Measurements from ENCODE around the gene STS. TPM values are rescaled to one million over a fixed set of nuclear protein-coding genes. Genes with fewer than 3 reads are reported as not detected.

The STS gene
- total and polyA plus RNA-seq, 2 experiments from 2014 or later, result 0.44 to 1.7 TPM

- H3K36me3 Mint-ChIP-seq (ENCODE audit: low read depth), result no peaks in the 10 kb centered on the region
- Histone ChIP-seq H3K9me2 (ENCODE audit: insufficient read depth) (no peaks in the 10 kb centered on the region), H4K20me1 (replicated peaks; ENCODE audit: insufficient read depth) (no peaks in the 10 kb centered on the region), H3K4me3 (no peak overlapping the region), H3F3A (replicated peaks; ENCODE audit: low read depth) (no peaks in the 10 kb centered on the region), H2AFZ (no peak overlapping the region), H3K4me2 (no peak overlapping the region), H3K36me3 (ENCODE audit: insufficient read depth) (no peaks in the 10 kb centered on the region), H3K27me3 (ENCODE audit: insufficient read depth) (no peaks in the 10 kb centered on the region), H3K4me1 (ENCODE audit: insufficient read depth) (peaks cover 17% of the 10 kb centered on the region; the same call in 1 of the 2 replicates), H3K79me2 (replicated peaks; ENCODE audit: insufficient read depth) (no peaks in the 10 kb centered on the region), H3K27ac (ENCODE audit: low read depth) (no peak overlapping the region)
- H3K4me1 Mint-ChIP-seq, result peaks cover 27% of the 10 kb centered on the region
- no peaks in the 10 kb centered on the region for H3K27me3 Mint-ChIP-seq (ENCODE audit: insufficient read depth, low read depth, poor library complexity)
- no peaks in the 10 kb centered on the region for H3K9me3 Mint-ChIP-seq
- no peak overlapping the region for H3K4me3 Mint-ChIP-seq
- TF ChIP-seq JUNB (IDR thresholded peaks at IDR 0.05; ENCODE audit: unreplicated experiment), result no peak
- TF ChIP-seq, protein P1, sequence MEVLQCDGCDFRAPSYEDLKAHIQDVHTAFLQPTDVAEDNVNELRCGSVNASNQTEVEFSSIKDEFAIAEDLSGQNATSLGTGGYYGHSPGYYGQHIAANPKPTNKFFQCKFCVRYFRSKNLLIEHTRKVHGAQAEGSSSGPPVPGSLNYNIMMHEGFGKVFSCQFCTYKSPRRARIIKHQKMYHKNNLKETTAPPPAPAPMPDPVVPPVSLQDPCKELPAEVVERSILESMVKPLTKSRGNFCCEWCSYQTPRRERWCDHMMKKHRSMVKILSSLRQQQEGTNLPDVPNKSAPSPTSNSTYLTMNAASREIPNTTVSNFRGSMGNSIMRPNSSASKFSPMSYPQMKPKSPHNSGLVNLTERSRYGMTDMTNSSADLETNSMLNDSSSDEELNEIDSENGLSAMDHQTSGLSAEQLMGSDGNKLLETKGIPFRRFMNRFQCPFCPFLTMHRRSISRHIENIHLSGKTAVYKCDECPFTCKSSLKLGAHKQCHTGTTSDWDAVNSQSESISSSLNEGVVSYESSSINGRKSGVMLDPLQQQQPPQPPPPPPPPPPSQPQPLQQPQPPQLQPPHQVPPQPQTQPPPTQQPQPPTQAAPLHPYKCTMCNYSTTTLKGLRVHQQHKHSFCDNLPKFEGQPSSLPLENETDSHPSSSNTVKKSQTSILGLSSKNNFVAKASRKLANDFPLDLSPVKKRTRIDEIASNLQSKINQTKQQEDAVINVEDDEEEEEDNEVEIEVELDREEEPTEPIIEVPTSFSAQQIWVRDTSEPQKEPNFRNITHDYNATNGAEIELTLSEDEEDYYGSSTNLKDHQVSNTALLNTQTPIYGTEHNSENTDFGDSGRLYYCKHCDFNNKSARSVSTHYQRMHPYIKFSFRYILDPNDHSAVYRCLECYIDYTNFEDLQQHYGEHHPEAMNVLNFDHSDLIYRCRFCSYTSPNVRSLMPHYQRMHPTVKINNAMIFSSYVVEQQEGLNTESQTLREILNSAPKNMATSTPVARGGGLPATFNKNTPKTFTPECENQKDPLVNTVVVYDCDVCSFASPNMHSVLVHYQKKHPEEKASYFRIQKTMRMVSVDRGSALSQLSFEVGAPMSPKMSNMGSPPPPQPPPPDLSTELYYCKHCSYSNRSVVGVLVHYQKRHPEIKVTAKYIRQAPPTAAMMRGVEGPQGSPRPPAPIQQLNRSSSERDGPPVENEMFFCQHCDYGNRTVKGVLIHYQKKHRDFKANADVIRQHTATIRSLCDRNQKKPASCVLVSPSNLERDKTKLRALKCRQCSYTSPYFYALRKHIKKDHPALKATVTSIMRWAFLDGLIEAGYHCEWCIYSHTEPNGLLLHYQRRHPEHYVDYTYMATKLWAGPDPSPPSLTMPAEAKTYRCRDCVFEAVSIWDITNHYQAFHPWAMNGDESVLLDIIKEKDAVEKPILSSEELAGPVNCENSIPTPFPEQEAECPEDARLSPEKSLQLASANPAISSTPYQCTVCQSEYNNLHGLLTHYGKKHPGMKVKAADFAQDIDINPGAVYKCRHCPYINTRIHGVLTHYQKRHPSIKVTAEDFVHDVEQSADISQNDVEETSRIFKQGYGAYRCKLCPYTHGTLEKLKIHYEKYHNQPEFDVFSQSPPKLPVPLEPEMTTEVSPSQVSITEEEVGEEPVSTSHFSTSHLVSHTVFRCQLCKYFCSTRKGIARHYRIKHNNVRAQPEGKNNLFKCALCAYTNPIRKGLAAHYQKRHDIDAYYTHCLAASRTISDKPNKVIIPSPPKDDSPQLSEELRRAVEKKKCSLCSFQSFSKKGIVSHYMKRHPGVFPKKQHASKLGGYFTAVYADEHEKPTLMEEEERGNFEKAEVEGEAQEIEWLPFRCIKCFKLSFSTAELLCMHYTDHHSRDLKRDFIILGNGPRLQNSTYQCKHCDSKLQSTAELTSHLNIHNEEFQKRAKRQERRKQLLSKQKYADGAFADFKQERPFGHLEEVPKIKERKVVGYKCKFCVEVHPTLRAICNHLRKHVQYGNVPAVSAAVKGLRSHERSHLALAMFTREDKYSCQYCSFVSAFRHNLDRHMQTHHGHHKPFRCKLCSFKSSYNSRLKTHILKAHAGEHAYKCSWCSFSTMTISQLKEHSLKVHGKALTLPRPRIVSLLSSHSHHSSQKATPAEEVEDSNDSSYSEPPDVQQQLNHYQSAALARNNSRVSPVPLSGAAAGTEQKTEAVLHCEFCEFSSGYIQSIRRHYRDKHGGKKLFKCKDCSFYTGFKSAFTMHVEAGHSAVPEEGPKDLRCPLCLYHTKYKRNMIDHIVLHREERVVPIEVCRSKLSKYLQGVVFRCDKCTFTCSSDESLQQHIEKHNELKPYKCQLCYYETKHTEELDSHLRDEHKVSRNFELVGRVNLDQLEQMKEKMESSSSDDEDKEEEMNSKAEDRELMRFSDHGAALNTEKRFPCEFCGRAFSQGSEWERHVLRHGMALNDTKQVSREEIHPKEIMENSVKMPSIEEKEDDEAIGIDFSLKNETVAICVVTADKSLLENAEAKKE (CRISPR knock-in tag; IDR thresholded peaks at IDR 0.05), result no peak
- TF ChIP-seq STAT1 (IDR thresholded peaks at IDR 0.05; ENCODE audit: unreplicated experiment), result no peak
- no peak for TF ChIP-seq EZH2 (IDR thresholded peaks at IDR 0.05; ENCODE audit: low read depth, unreplicated experiment)
- TF ChIP-seq CREB1 (CRISPR knock-in tag; IDR thresholded peaks at IDR 0.05; ENCODE audit: low read depth), result no peak
- TF ChIP-seq, protein P2, sequence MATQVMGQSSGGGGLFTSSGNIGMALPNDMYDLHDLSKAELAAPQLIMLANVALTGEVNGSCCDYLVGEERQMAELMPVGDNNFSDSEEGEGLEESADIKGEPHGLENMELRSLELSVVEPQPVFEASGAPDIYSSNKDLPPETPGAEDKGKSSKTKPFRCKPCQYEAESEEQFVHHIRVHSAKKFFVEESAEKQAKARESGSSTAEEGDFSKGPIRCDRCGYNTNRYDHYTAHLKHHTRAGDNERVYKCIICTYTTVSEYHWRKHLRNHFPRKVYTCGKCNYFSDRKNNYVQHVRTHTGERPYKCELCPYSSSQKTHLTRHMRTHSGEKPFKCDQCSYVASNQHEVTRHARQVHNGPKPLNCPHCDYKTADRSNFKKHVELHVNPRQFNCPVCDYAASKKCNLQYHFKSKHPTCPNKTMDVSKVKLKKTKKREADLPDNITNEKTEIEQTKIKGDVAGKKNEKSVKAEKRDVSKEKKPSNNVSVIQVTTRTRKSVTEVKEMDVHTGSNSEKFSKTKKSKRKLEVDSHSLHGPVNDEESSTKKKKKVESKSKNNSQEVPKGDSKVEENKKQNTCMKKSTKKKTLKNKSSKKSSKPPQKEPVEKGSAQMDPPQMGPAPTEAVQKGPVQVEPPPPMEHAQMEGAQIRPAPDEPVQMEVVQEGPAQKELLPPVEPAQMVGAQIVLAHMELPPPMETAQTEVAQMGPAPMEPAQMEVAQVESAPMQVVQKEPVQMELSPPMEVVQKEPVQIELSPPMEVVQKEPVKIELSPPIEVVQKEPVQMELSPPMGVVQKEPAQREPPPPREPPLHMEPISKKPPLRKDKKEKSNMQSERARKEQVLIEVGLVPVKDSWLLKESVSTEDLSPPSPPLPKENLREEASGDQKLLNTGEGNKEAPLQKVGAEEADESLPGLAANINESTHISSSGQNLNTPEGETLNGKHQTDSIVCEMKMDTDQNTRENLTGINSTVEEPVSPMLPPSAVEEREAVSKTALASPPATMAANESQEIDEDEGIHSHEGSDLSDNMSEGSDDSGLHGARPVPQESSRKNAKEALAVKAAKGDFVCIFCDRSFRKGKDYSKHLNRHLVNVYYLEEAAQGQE (IDR thresholded peaks at IDR 0.05; ENCODE audit: unreplicated experiment), result no peak
- TF ChIP-seq NANOG (IDR thresholded peaks at IDR 0.05; ENCODE audit: borderline replicate concordance), result no peak
- TF ChIP-seq ZNF331 (CRISPR knock-in tag; IDR thresholded peaks at IDR 0.05; ENCODE audit: low read depth), result no peak
- TF ChIP-seq ETS1 (IDR thresholded peaks at IDR 0.05), result no peak
- no peak for TF ChIP-seq CTCF (conservative IDR thresholded peaks at IDR 0.05; ENCODE audit: low read depth in 2 of 2)
- TF ChIP-seq EZH2phosphoT487 (IDR thresholded peaks at IDR 0.05; ENCODE audit: unreplicated experiment), result no peak
- TF ChIP-seq POLR2AphosphoS5 (IDR thresholded peaks at IDR 0.05; ENCODE audit: low read depth), result no peak
- ATAC-seq (no peak), DNase-seq (ENCODE audit: low spot score) (no peak)
- no peak overlapping the region for H3K27ac Mint-ChIP-seq
These were observed 7.7 kb downstream of the STS start for GRCh38 chrX:7155163-7155562.

All from GM23338 (cell line).